Stomach (tissue), 4 donors: ENCODE results near the gene KIF1A.

Source experiments
- CTCF ChIP-seq, 7 experiments: fragments of 450-650 bp in 4 of 7; fragments of 200-600 bp in 3 of 7; sonication (generic) in 3 of 7; IDR thresholded peaks; one replicate each; pipeline ENCODE4 v1.5.1; 2016 to 2019; ENCODE audit warnings: antibody characterized with exemption in 7 of 7, control low read depth in 2 of 7, mild to moderate bottlenecking in 1 of 7
- POLR2A ChIP-seq, 4 donors: fragments of 450-650 bp; IDR thresholded peaks; one replicate each; pipeline ENCODE4 v1.6.1; 2016; ENCODE audit warnings: antibody characterized with exemption in 4 of 4, control low read depth in 2 of 4, mild to moderate bottlenecking in 1 of 4, moderate library complexity in 1 of 4
- POLR2AphosphoS5 ChIP-seq, 3 donors: sonication (generic); formaldehyde crosslinking; IDR thresholded peaks; one replicate each; pipeline ENCODE4 v1.6.1; 2016; ENCODE audit warnings: antibody characterized with exemption in 3 of 3

- no peak for TF ChIP-seq CTCF (IDR thresholded peaks at IDR 0.05)
- TF ChIP-seq POLR2A (IDR thresholded peaks at IDR 0.05): no peak
- TF ChIP-seq POLR2AphosphoS5 (IDR thresholded peaks at IDR 0.05): no peak
Observed at GRCh38 chr2:240731178-240731545, 88.9 kb downstream of the KIF1A start.
